RWPE1 (cell line): ENCODE measurements around the gene POLR2B.
"Not testable (repeated sequence)": the region's sequence is repeated elsewhere in the genome, so short reads cannot be mapped to it uniquely, and the experiment has no call there.

Experiments
- CTCF ChIA-PET: fragments of 350-600 bp; sonication (Branson Sonifier 250); formaldehyde crosslinking; extraction: SDS; loops from one replicate; lab custom pipeline; 2021; lab: Yijun Ruan, JAX
- POLR2A ChIA-PET: fragments of 400-600 bp; formaldehyde crosslinking; extraction: SDS; loops from one replicate; lab custom pipeline; 2020; ENCODE audit warnings: antibody characterized with exemption; ENCODE audit not compliant: low non-redundant PET; lab: Yijun Ruan, JAX
- DNase-seq: peaks from one replicate; pipeline ENCODE4 v3.0.0; 2012; ENCODE audit warnings: low spot score
- H3K27ac ChIP-seq: fragments of 450-650 bp; 2 replicates; pipeline ENCODE4 v1.5.1; 2017
- CTCF ChIP-seq: fragments of 450-650 bp; conservative IDR thresholded peaks from 2 replicates; pipeline ENCODE4 v1.5.1; 2017; ENCODE audit warnings: low read depth, mild to moderate bottlenecking

Gene POLR2B

GRCh38 chr4:57044279-57044678 is 65.6 kb downstream of the POLR2B start:
- TF ChIP-seq CTCF, result no peak
- ChIA-PET POLR2A (no interaction called here), CTCF (interaction anchor here (0.7 kb wide), 1 partner anchor 109 kb away, joined by 3 read pairs; no protein-coding TSS in a partner anchor)
- no peak overlapping the region for H3K27ac ChIP-seq
- no peak for DNase-seq

GRCh38 chr4:57044996-57045395 is 66.3 kb downstream of the POLR2B start:
- no peak overlapping the region for H3K27ac ChIP-seq
- no peak for TF ChIP-seq CTCF
- ChIA-PET POLR2A (no interaction called here), CTCF (no interaction called here)
- DNase-seq, result peak; percentile 18

GRCh38 chr4:57047046-57047445 is 68.3 kb downstream of the POLR2B start:
- CTCF ChIA-PET, result interaction anchor here (0.7 kb wide), 1 partner anchor 9 kb away, joined by 4 read pairs; no protein-coding TSS in a partner anchor
- POLR2A ChIA-PET, DNase-seq, H3K27ac ChIP-seq: not testable (repeated sequence)

- TF ChIP-seq CTCF, result no peak
- POLR2A ChIA-PET, result interaction anchor here (0.5 kb wide), 1 partner anchor 41 kb away, joined by 3 read pairs; no protein-coding TSS in a partner anchor
- peak; percentile 42 for DNase-seq
- H3K27ac ChIP-seq, result no peak overlapping the region
- CTCF ChIA-PET, result no interaction called here
Observed at GRCh38 chr4:57048590-57049304, 70.1 kb downstream of the POLR2B start.

GRCh38 chr4:57051095-57051494 is 72.4 kb downstream of the POLR2B start:
- ChIA-PET CTCF (no interaction called here), POLR2A (no interaction called here)
- no peak for DNase-seq

GRCh38 chr4:57051524-57051923 is 72.8 kb downstream of the POLR2B start:
- TF ChIP-seq CTCF, result no peak
- DNase-seq, result no peak
- ChIA-PET POLR2A (no interaction called here), CTCF (no interaction called here)
- peak overlapping the region; percentile 89; the same call in 1 of the 2 replicates for H3K27ac ChIP-seq

More at GRCh38 chr4:57051095-57051494, 72.4 kb downstream of the POLR2B start:
- TF ChIP-seq CTCF, result no peak
- H3K27ac ChIP-seq, result no peak overlapping the region

- CTCF ChIA-PET, result no interaction called here
- POLR2A ChIA-PET, result no interaction called here
- TF ChIP-seq CTCF, result no peak
- peak; percentile 74 for DNase-seq
- H3K27ac ChIP-seq, result peak overlapping the region; percentile 89
Observed at GRCh38 chr4:57053508-57053907, 74.8 kb downstream of the POLR2B start.
